Measurements from ENCODE around the gene CD300LF. TPM values are rescaled to one million over a fixed set of nuclear protein-coding genes. Genes with fewer than 3 reads are reported as not detected.

Gene CD300LF
- total RNA-seq, 1 experiment from 2014 or later: not detected

DNA sequence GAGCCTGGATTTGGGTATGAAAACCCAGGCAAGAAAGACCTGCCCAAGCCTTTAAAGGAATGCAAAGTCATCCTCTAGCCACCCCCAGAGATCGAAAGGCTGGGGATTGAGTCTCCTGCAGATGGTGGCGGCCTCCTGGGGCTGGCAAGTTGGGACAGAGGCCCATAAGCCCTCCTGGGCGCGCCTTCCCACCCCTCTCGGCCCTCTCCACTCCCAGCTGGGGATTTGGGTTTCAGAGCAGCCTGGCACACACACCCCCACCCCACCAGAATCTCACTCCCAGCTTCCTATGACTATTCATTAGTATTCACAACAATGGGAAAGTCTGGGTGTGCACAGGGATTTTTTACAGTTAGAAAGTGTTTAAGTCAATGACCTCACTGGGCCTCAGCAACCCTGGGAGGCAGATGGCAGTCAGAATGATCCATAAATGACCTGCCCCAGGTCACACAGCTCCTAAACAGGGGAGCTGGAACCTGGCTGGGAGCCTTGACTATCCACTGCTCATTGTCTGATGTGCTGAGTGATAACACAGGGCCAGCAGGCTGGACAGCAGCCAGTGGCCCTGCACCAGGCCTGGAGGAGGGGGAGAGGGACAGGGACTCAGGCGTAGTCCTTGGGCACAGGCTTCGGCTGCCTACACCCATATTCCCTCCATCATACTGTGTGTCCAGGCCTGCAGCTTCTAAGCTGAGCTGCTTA, 47.8 kb upstream of the CD300LF start:
- ChIA-PET RAD21 (ENCODE audit: low non-redundant PET in 1 of 2, low total read pairs in 2 of 2, uncharacterized antibody in 2 of 2, unreplicated experiment in 2 of 2) (no interaction called here), POLR2A (interaction anchor here (1.2 to 3.9 kb wide), 3 partner anchors 9 to 16 kb away, joined by 5 to 18 read pairs (median 7); partner anchors contain the start of gene NAT9), CTCF (interaction anchor here (0.6 to 4.1 kb wide), 5 partner anchors 10 to 567 kb away, joined by 3 to 20 read pairs (median 3); no protein-coding TSS in a partner anchor)
- Histone ChIP-seq H3K9me3 (ENCODE audit: control insufficient read depth in 1 of 2, insufficient read depth in 1 of 2, low read depth in 1 of 2, low read length in 2 of 2) (no peaks in the 10 kb centered on the region), H3K4me3 (replicated peaks in 1 of 2; ENCODE audit: low read depth in 1 of 2, low read length in 2 of 2) (no peak overlapping the region), H4K20me1 (ENCODE audit: insufficient read depth) (no peaks in the 10 kb centered on the region; the same call in 1 of the 2 replicates), H3K4me2 (ENCODE audit: low read length) (peak overlapping the region; percentile 85), H3K27me3 (ENCODE audit: insufficient read depth, low read length) (no peaks in the 10 kb centered on the region), H3K9ac (ENCODE audit: low read length) (peak overlapping the region; percentile 3; the same call in 1 of the 2 replicates), H3K4me1 (ENCODE audit: control insufficient read depth in 1 of 2, insufficient read depth in 2 of 2, low read length in 2 of 2) (peaks cover 46 to 54% of the 10 kb centered on the region in 2 experiments), H3K9me2 (ENCODE audit: insufficient read depth) (no peaks in the 10 kb centered on the region), H2AFZ (ENCODE audit: low read depth, low read length, poor library complexity, severe bottlenecking) (no peak overlapping the region), H3K27ac (ENCODE audit: low read depth, low read length) (peak overlapping the region; percentile 1; the same call in 1 of the 2 replicates), H3K79me2 (ENCODE audit: insufficient read depth, low read length) (peaks cover 56% of the 10 kb centered on the region), H3K36me3 (ENCODE audit: control insufficient read depth in 1 of 2, insufficient read depth in 2 of 2, low read length in 2 of 2) (peaks cover 0 to 4% of the 10 kb centered on the region in 2 experiments; a peak in 1 of 4 replicates)
- intact Hi-C loops (cut with micrococcal nuclease): no loop called here
- ATAC-seq (no peak), DNase-seq (ENCODE audit: low read depth, low spot score) (no peak)
- no peak for TF ChIP-seq ZNF274 (IDR thresholded peaks at IDR 0.05; ENCODE audit: low read depth, low read length)
- TF ChIP-seq, protein P1, sequence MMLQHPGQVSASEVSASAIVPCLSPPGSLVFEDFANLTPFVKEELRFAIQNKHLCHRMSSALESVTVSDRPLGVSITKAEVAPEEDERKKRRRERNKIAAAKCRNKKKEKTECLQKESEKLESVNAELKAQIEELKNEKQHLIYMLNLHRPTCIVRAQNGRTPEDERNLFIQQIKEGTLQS (IDR thresholded peaks at IDR 0.05): no peak
- no peak for TF ChIP-seq TCF7L2 (IDR thresholded peaks at IDR 0.05; ENCODE audit: borderline replicate concordance, extremely low read depth, insufficient read depth, insufficient read length)
- BruUV-seq (replicated peaks): no TSS peak

DNA sequence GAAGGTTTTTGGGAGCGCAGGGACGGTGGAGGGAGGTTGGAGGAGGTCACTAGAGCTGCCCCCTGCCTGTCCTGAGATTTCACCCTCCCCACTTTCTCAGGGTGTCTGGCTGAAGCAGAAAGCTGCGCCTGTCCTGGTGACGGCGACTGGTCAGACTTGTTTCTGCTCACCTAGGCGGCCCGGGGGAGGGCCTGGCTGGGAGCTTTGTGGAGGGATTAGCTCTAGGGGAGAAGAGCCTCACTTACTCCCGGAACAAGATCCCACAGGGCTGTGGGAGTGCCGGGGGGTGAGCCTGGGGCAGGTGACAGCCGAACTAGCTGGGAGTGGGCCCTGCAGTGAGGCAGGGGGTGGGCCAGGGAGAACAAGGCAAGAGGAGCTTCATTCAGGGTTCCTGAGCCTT, 47.2 kb upstream of the CD300LF start:
- H4K20me1 ChIP-seq (ENCODE audit: insufficient read depth): no peaks in the 10 kb centered on the region; the same call in 1 of the 2 replicates
- no peak overlapping the region for H2AFZ ChIP-seq (ENCODE audit: low read depth, low read length, poor library complexity, severe bottlenecking)
- no peaks in the 10 kb centered on the region for H3K9me2 ChIP-seq (ENCODE audit: insufficient read depth)
- RAD21 ChIA-PET (ENCODE audit: low non-redundant PET in 1 of 2, low total read pairs in 2 of 2, uncharacterized antibody in 2 of 2, unreplicated experiment in 2 of 2): no interaction called here
- peak overlapping the region; percentile 3; the same call in 1 of the 2 replicates for H3K9ac ChIP-seq (ENCODE audit: low read length)
- H3K9me3 ChIP-seq (ENCODE audit: control insufficient read depth in 1 of 2, insufficient read depth in 1 of 2, low read depth in 1 of 2, low read length in 2 of 2): no peaks in the 10 kb centered on the region
- intact Hi-C loops (cut with micrococcal nuclease): no loop called here
- no peak for ATAC-seq
- H3K79me2 ChIP-seq (ENCODE audit: insufficient read depth, low read length): peaks cover 62% of the 10 kb centered on the region
- TF ChIP-seq TCF7L2 (IDR thresholded peaks at IDR 0.05; ENCODE audit: borderline replicate concordance, extremely low read depth, insufficient read depth, insufficient read length) (no peak), CBX3 (IDR thresholded peaks at IDR 0.05; ENCODE audit: low read depth) (no peak), JUND (IDR thresholded peaks at IDR 0.05) (no peak)
- CTCF ChIA-PET: interaction anchor here (0.7 to 4.1 kb wide), 5 partner anchors 10 to 103 kb away, joined by 3 to 20 read pairs (median 3); no protein-coding TSS in a partner anchor
- peak overlapping the region; percentile 85 for H3K4me2 ChIP-seq (ENCODE audit: low read length)
- no TSS peak for BruUV-seq (replicated peaks)
- H3K4me1 ChIP-seq (ENCODE audit: control insufficient read depth in 1 of 2, insufficient read depth in 2 of 2, low read length in 2 of 2): peaks cover 46 to 54% of the 10 kb centered on the region in 2 experiments
- H3K36me3 ChIP-seq (ENCODE audit: control insufficient read depth in 1 of 2, insufficient read depth in 2 of 2, low read length in 2 of 2): peaks cover 0 to 2% of the 10 kb centered on the region in 2 experiments; a peak in 1 of 4 replicates
- H3K27me3 ChIP-seq (ENCODE audit: insufficient read depth, low read length): no peaks in the 10 kb centered on the region
- DNase-seq (ENCODE audit: low read depth, low spot score): no peak
- no peak overlapping the region for H3K4me3 ChIP-seq (replicated peaks in 1 of 2; ENCODE audit: low read depth in 1 of 2, low read length in 2 of 2)
- peak overlapping the region; percentile 1; the same call in 1 of the 2 replicates for H3K27ac ChIP-seq (ENCODE audit: low read depth, low read length)
- POLR2A ChIA-PET: interaction anchor here (1.2 to 3.9 kb wide), 4 partner anchors 10 to 16 kb away, joined by 4 to 18 read pairs (median 6); partner anchors contain the start of gene NAT9
